DMS53 (cell line): ENCODE results near the gene FAXDC2.

Experiments
- DNase-seq: peaks from one replicate; lab custom pipeline; 2025; lab: John Stamatoyannopoulos, UW

The FAXDC2 gene

DNA sequence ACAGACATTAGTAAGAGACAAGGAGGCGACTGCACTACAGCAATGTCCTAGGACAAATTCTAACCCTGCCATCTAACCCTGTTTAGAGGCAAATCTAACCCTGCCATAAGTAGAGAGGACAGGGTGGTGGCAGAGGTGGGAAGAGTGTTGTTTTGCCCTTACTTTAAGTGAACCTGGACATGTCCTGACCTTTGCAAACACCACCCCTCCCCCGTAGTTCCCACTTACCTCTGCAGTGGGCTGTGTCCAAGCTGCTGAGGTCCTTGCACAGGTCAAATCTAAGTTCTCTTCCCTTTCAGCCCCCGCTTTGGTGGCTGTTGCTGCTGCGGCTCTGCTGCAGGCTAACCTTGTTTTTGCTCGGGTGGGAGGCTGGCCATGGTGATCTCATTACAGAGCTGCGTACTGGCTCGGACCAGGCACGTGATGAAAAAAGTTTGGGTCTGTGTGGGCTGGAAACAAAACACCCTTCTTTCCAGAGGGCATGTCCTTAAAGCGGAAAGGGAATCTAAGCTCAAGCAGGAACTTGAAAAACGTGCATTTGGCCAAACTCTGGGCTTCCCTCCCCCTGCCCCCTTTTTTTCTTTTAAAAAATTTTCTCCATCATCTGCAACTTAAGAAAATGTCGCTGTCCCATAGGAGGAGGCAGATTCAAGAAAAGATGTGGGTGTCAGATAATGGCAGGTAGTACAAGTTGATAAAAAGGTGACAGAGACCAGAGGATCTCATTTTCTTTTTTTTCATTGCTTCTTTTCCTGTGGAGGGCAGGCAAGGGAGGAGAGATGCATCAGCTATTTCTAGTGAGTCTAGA, at the start of gene FAXDC2:
Gene FAXDC2 (minus strand): TSS at position 349 of the 808 bp plus-strand sequence. CDS start 12,425 bp downstream, outside the sequence.
- no peak for DNase-seq

- no peak for DNase-seq
Measured at GRCh38 chr5:154900066-154900465, 49.7 kb upstream of the FAXDC2 start.

- no peak for DNase-seq
Measured at GRCh38 chr5:154899151-154899816, 48.9 kb upstream of the FAXDC2 start.

- no peak for DNase-seq
Measured at GRCh38 chr5:154898210-154898609, 47.8 kb upstream of the FAXDC2 start.

- no peak for DNase-seq
Measured at GRCh38 chr5:154896562-154897165, 46.3 kb upstream of the FAXDC2 start.

- DNase-seq: peak; percentile 46
Measured at GRCh38 chr5:154895606-154896561, 45.5 kb upstream of the FAXDC2 start.

- DNase-seq: no peak
Measured at GRCh38 chr5:154893381-154893780, 43.0 kb upstream of the FAXDC2 start.

GRCh38 chr5:154892369-154892771, 42.0 kb upstream of the FAXDC2 start:
- no peak for DNase-seq

GRCh38 chr5:154885439-154885838, 35.0 kb upstream of the FAXDC2 start:
- DNase-seq: no peak

DNA sequence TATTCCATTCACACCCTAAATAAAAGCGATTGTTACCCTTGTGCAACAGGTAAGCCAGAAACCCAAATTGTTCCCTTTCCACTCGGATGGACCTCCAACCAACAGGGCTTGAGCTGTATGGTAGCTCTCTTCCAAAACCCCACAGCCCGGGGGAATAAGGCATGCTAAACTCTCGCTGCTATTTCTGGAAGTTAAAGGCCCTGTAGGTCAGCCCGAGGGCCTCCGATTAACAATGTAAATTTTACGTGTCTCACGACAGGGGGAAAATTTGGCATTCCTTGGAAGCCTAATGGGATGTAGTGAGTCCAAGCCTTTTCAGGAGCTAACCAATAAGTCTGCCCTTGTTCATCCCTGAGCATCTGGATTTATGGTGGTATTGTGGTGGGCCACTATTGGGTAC, 34.0 kb upstream of the FAXDC2 start:
- DNase-seq: no peak

DNA sequence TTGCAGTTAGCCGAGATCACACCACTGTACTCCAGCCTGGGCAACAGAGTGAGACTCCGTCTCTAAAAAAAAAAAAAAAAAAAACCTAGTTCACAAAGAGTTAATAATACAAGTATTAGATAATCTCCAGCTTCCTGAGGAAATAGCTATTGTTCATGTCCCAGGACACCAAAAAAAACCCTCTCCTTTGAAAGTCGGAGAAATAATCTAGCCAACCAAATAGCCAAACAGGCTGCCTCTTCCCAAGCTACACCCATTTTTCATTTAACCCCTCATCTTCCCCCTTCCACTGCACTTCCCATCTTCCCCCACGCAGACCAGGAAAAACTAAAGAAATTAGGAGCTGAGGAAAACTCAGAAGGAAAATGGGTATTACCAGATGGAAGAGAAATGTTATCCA, 31.6 kb upstream of the FAXDC2 start:
- no peak for DNase-seq

GRCh38 chr5:154878642-154879335, 28.4 kb upstream of the FAXDC2 start:
- DNase-seq: peak; percentile 33

- DNase-seq: no peak
Measured at GRCh38 chr5:154873791-154874331, 23.5 kb upstream of the FAXDC2 start.

DNA sequence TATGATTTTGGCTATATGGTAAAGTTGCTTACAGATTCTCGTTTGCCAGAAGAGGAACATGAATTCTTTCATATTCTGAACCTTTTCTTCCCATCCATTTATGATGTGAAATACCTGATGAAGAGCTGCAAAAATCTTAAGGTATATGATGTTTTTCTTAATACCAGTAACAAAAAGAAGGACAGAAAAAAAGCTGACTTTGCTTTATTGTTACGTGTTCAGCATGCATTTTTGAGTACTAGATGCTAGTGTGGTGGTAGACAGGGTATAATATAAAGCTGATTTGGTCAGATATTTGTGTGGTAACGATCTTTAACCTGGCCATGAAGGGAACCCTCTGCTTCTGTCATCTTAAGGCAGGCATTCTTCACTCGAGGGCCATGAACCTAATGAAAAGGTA, 21.3 kb upstream of the FAXDC2 start:
- DNase-seq: no peak

DNA sequence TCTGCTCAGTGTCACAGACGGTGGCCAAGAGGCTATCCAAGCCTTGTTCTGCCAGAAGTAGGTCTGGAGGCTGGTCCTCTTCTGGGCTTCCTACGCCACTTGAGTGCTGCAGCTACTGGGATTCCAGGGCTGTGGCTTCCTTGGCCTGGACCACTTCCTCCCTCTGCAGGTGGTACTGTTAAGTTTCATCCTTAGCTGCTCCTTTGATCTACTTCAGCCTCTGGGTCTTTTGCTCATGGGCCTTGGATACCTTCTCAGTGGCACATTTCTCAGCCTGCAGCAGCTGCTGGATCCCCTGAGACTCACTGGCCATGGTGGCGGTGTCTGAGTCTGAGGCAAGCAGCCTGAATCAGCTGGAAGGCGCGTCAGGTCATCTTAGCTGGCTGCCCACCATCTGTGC, 18.3 kb upstream of the FAXDC2 start:
- peak; percentile 43 for DNase-seq

DNA sequence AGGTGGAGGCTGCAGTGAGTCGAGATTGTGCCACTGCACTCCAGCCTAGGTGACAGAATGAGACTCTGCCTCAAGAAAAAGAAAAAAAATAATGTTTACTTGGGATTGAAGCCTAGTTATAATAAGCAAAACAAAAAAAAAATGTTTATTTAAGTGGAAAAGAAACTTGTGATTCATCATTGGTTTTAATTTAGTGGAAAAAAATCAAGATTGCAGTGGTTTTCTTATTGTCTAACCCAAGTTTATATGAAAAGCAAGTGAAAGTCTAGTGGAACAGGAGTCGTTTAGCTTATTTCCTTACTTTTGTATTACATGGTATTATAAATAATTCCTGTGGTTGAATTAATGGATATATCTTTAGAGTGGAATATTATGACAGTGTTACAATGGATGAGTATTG, 16.4 kb upstream of the FAXDC2 start:
- no peak for DNase-seq

DNA sequence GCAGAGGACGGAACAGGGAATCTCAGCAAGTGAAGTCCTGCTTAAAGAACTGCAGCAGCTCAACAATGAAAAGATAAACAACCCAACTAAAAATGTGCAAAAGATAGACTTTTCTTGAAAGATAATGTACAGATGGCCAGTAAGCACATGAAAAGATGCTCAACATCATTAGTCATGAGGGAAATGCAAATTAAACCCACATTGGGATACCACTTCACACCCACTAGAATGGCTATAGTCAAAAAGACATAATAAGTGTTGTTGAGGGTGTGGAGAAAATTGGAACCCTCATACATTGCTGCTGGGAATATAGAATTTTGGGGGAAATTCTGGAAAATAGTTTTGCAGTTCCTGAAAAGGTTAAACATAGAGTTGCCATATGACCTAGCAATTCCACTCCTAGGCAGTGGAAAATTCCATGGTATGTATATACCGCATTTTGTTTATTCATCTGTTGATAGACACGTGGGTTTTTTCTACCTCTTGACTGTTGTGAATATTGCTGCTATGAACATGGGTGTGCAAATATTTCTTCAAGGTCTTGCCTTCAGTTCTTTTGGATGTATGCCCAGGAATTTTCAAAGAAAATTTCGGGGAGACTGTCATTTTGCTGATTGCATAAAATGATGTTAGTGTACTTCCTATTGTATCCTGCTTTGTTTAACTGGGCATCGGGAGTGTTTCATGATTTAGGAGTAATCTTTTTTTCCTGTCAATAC, 15.2 kb upstream of the FAXDC2 start:
- DNase-seq: no peak

GRCh38 chr5:154863291-154864080, 13.1 kb upstream of the FAXDC2 start:
- no peak for DNase-seq

- no peak for DNase-seq
Measured at GRCh38 chr5:154862766-154863165, 12.4 kb upstream of the FAXDC2 start.

GRCh38 chr5:154861946-154862345, 11.5 kb upstream of the FAXDC2 start:
- DNase-seq: no peak
